CD4-positive, alpha-beta T cell (primary cell): Measurements from ENCODE around the gene CDRT4. TPM values are rescaled to one million over a fixed set of nuclear protein-coding genes. Genes with fewer than 3 reads are reported as not detected.

ENCODE experiments used
- ATAC-seq: fragments of 200-7000 bp; cut with Tn5 transposase; one replicate; pipeline ENCODE4 v1.10.0; 2022; ENCODE audit warnings: mild to moderate bottlenecking; ENCODE audit not compliant: poor library complexity
- CTCF ChIA-PET: fragments of 350-600 bp; sonication (Branson Sonifier 250); formaldehyde crosslinking; loops from one replicate; lab custom pipeline; 2021; ENCODE audit warnings: antibody characterized with exemption, inconsistent platforms; lab: Charles Lee
- POLR2A ChIA-PET: fragments of 350-600 bp; sonication (Branson Sonifier 250); formaldehyde crosslinking; loops from one replicate; lab custom pipeline; 2021; ENCODE audit warnings: antibody characterized with exemption, inconsistent platforms; lab: Charles Lee
- DNase-seq, 14 experiments: peaks; one replicate each; pipeline ENCODE4 v3.0.0-alpha.2; 2013 to 2020; ENCODE audit warnings: mixed read lengths in 2 of 14
- H3K27ac ChIP-seq, 2 donors: one replicate each; pipeline versions ENCODE4 v1.5.1 to v1.7.0; 2013; ENCODE audit warnings: low read length in 2 of 2, low read depth in 1 of 2, mild to moderate bottlenecking in 1 of 2
- H3K27me3 ChIP-seq, 2 experiments: 1 replicate in 1 of 2; 2 replicates in 1 of 2; pipeline versions ENCODE4 v1.6.1 to v1.7.0; 2013; ENCODE audit warnings: low read length in 2 of 2, control low read depth in 1 of 2, mild to moderate bottlenecking in 1 of 2, moderate library complexity in 1 of 2; ENCODE audit not compliant: insufficient read depth in 2 of 2, control insufficient read depth in 1 of 2
- H3K36me3 ChIP-seq: one replicate; pipeline ENCODE4 v1.6.1; 2013; ENCODE audit warnings: low read length, control low read depth; ENCODE audit not compliant: insufficient read depth
- H3K4me1 ChIP-seq: one replicate; pipeline ENCODE4 v1.6.1; 2013; ENCODE audit warnings: low read length, control low read depth; ENCODE audit not compliant: insufficient read depth
- H3K4me3 ChIP-seq: one replicate; pipeline ENCODE4 v1.5.1; 2013; ENCODE audit warnings: mild to moderate bottlenecking, low read length, moderate library complexity
- H3K9me3 ChIP-seq, 2 experiments: 1 replicate in 1 of 2; 2 replicates in 1 of 2; pipeline versions ENCODE4 v1.6.1 to v1.7.0; 2013; ENCODE audit warnings: low read length in 2 of 2, mild to moderate bottlenecking in 2 of 2, control low read depth in 1 of 2, moderate library complexity in 1 of 2; ENCODE audit not compliant: control insufficient read depth in 1 of 2, insufficient read depth in 1 of 2
- H3K27ac Mint-ChIP-seq: one replicate; pipeline ENCODE4 v1.8.0; 2020; ENCODE audit warnings: mixed read lengths
- H3K27me3 Mint-ChIP-seq: one replicate; pipeline ENCODE4 v1.8.0; 2021; ENCODE audit warnings: mixed read lengths
- H3K36me3 Mint-ChIP-seq: one replicate; pipeline ENCODE4 v1.8.0; 2021; ENCODE audit warnings: low read depth, mixed read lengths
- H3K4me1 Mint-ChIP-seq: one replicate; pipeline ENCODE4 v1.8.0; 2021; ENCODE audit warnings: low read depth, mixed read lengths
- H3K4me3 Mint-ChIP-seq: one replicate; pipeline ENCODE4 v1.8.0; 2020; ENCODE audit warnings: mild to moderate bottlenecking, mixed read lengths
- H3K9me3 Mint-ChIP-seq: one replicate; pipeline ENCODE4 v1.8.0; 2020; ENCODE audit warnings: mixed read lengths
- intact Hi-C, 2 experiments: fragments of 100-400 bp; cut with DNase I in 1 of 2; cut with micrococcal nuclease in 1 of 2; formaldehyde crosslinking; loops; one replicate each; pipeline versions ENCODE4 v1.15.1 to v1.9.0; 2023 to 2025; cut with DNase I, micrococcal nuclease
- total RNA-seq, 174 experiments: library from RNA in 2 of 174; stranded (reverse) in 2 of 174; gene quantifications; one replicate each; pipeline ENCODE4 v1.2.3 and lab custom pipeline; 2021 to 2026
- TF ChIP-seq, protein P1 (sequence below): fragments of 200-600 bp; IDR thresholded peaks from one replicate; pipeline ENCODE4 v1.8.0; 2022; ENCODE audit warnings: antibody characterized with exemption, mild to moderate bottlenecking

The CDRT4 gene
- total RNA-seq, 2 experiments from 2014 or later = 0.89 to 3.3 TPM

DNA sequence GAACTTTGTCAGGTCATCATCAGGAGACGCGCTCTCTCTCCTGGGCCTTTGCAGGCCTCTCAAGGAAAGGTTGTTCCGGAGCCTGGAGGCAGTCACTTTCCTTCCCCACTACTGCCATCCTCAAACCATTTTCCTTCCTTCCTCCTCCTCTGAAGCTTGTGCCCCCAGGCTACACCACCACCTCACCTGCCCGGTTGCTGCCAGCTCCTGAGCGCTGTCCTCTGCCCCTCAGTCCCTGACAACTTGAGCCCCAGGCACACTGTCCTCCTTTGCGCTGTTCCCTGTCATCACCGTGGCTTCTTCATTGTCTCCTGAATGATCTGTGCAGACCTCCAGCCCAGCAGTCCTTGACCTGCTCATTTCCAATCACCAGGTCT lies 18.9 kb downstream of the CDRT4 start:
- Histone ChIP-seq H3K27ac (no peak overlapping the region), H3K4me1 (peaks cover 8% of the 10 kb centered on the region), H3K9me3 (no peaks in the 10 kb centered on the region), H3K36me3 (peaks cover 4% of the 10 kb centered on the region), H3K27me3 (no peaks in the 10 kb centered on the region), H3K4me3 (no peak overlapping the region)
- TF ChIP-seq, protein P1, sequence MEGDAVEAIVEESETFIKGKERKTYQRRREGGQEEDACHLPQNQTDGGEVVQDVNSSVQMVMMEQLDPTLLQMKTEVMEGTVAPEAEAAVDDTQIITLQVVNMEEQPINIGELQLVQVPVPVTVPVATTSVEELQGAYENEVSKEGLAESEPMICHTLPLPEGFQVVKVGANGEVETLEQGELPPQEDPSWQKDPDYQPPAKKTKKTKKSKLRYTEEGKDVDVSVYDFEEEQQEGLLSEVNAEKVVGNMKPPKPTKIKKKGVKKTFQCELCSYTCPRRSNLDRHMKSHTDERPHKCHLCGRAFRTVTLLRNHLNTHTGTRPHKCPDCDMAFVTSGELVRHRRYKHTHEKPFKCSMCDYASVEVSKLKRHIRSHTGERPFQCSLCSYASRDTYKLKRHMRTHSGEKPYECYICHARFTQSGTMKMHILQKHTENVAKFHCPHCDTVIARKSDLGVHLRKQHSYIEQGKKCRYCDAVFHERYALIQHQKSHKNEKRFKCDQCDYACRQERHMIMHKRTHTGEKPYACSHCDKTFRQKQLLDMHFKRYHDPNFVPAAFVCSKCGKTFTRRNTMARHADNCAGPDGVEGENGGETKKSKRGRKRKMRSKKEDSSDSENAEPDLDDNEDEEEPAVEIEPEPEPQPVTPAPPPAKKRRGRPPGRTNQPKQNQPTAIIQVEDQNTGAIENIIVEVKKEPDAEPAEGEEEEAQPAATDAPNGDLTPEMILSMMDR = no peak
- ATAC-seq (no peak), DNase-seq (no peak)
- Mint-ChIP-seq H3K27ac (no peak overlapping the region), H3K9me3 (no peaks in the 10 kb centered on the region), H3K36me3 (no peaks in the 10 kb centered on the region), H3K27me3 (no peaks in the 10 kb centered on the region), H3K4me3 (no peak overlapping the region), H3K4me1 (peaks cover 24% of the 10 kb centered on the region)
- CTCF ChIA-PET = no interaction called here
- intact Hi-C loops = no loop called here
- POLR2A ChIA-PET = no interaction called here

DNA sequence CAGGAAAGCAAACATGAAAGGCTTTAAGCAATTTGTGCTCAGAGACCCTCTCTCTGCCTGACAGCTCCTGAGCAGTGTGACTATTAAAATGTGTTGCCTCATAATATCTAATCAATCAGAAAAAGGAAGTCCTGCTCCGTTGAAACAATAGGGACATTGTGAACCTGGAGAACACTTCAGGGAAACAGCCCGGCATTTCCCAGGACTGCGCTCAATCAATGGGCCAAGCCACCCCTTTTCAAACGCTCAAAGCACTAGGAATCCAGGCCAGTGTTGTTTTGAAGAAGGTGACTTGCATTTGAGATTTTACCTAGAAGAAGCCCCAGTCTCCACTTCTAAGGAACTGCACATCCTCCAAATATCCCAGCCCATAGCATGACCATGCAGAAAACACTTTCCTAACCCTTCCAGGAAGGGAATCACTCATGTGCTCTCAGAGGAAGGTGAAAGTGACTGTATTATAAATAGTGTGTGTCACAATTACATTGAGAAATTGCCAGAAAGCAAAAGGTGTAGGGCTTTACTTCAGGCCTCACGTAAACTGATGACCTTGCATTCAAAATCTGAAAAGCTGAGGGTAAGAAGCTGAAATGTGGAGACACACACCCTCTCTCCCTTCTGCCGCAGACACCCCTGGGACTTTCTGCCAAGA lies 19.4 kb downstream of the CDRT4 start:
- TF ChIP-seq, protein P1 = no peak
- POLR2A ChIA-PET = no interaction called here
- no peaks in the 10 kb centered on the region for H3K27me3 Mint-ChIP-seq
- H3K4me3 ChIP-seq = no peak overlapping the region
- H3K36me3 Mint-ChIP-seq = no peaks in the 10 kb centered on the region
- no peaks in the 10 kb centered on the region for H3K27me3 ChIP-seq
- H3K9me3 ChIP-seq = no peaks in the 10 kb centered on the region
- H3K27ac ChIP-seq = no peak overlapping the region
- intact Hi-C loops = no loop called here
- ATAC-seq (no peak), DNase-seq (no peak)
- H3K9me3 Mint-ChIP-seq = no peaks in the 10 kb centered on the region
- H3K27ac Mint-ChIP-seq = no peak overlapping the region
- H3K4me3 Mint-ChIP-seq = no peak overlapping the region
- H3K4me1 ChIP-seq = peaks cover 8% of the 10 kb centered on the region
- CTCF ChIA-PET = no interaction called here
- peaks cover 24% of the 10 kb centered on the region for H3K4me1 Mint-ChIP-seq
- peaks cover 4% of the 10 kb centered on the region for H3K36me3 ChIP-seq

- Histone ChIP-seq H3K4me3 (no peak overlapping the region), H3K36me3 (no peaks in the 10 kb centered on the region), H3K27me3 (no peaks in the 10 kb centered on the region), H3K4me1 (peaks cover 8% of the 10 kb centered on the region), H3K27ac (no peak overlapping the region), H3K9me3 (no peaks in the 10 kb centered on the region)
- ATAC-seq = no peak
- POLR2A ChIA-PET = no interaction called here
- no peak overlapping the region for H3K27ac Mint-ChIP-seq
- H3K9me3 Mint-ChIP-seq = no peaks in the 10 kb centered on the region
- H3K4me3 Mint-ChIP-seq = no peak overlapping the region
- TF ChIP-seq, protein P1 = no peak
- peaks cover 24% of the 10 kb centered on the region for H3K4me1 Mint-ChIP-seq
- intact Hi-C loops = no loop called here
- CTCF ChIA-PET = no interaction called here
- no peak for DNase-seq
- peaks cover 4% of the 10 kb centered on the region for H3K36me3 Mint-ChIP-seq
- no peaks in the 10 kb centered on the region for H3K27me3 Mint-ChIP-seq
These were observed 21.4 kb downstream of the CDRT4 start for GRCh38 chr17:15446036-15446435.
